Activated naive CD8-positive, alpha-beta T cell treated with anti-CD3 and anti-CD28 coated beads, Interleukin-2, amount 50 U/mL, for 24 hours (primary cell): ENCODE measurements around the gene MFRP.

Experiments
- ATAC-seq: fragments of 150-1000 bp; cut with Tn5 transposase; one replicate; pipeline ENCODE4 v1.10.0; 2021
- DNase-seq: peaks from one replicate; pipeline ENCODE4 v3.0.0; 2021
- H3K27ac Mint-ChIP-seq: one replicate; pipeline ENCODE4 v1.8.0; 2021; ENCODE audit warnings: mild to moderate bottlenecking, mixed read lengths
- H3K27me3 Mint-ChIP-seq: one replicate; pipeline ENCODE4 v1.8.0; 2021; ENCODE audit warnings: mixed read lengths
- H3K36me3 Mint-ChIP-seq: one replicate; pipeline ENCODE4 v1.8.0; 2021; ENCODE audit warnings: low read depth, mixed read lengths
- H3K4me1 Mint-ChIP-seq: one replicate; pipeline ENCODE4 v1.8.0; 2021; ENCODE audit warnings: mixed read lengths
- H3K4me3 Mint-ChIP-seq: one replicate; pipeline ENCODE4 v1.8.0; 2021; ENCODE audit warnings: mild to moderate bottlenecking, moderate library complexity, mixed read lengths
- H3K9me3 Mint-ChIP-seq: one replicate; pipeline ENCODE4 v1.8.0; 2021; ENCODE audit warnings: mixed read lengths

MFRP gene

DNA sequence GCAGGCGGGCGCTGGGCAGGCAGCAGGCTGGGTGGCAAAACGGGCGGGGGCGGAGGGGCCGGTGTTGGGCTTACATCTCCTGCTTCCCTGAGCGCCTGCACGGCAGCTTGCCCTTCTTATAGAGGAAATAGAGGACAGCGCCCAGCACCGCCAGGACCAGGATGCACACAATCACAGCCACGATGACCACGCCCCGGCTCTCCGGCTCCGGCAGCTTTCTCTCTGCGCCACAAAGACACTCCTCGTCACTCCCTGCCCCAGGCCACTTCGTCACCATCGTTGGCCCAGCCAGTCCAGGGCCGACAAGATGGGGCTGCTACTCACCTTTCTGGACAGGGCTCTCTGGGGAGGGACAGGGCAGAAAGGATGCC lies 35.8 kb downstream of the MFRP start:
- H3K27ac Mint-ChIP-seq, result no peak overlapping the region
- peaks cover 24% of the 10 kb centered on the region for H3K4me1 Mint-ChIP-seq
- H3K27me3 Mint-ChIP-seq, result no peaks in the 10 kb centered on the region
- no peaks in the 10 kb centered on the region for H3K9me3 Mint-ChIP-seq
- H3K4me3 Mint-ChIP-seq, result no peak overlapping the region
- no peak for DNase-seq
- H3K36me3 Mint-ChIP-seq, result peaks cover 5% of the 10 kb centered on the region
- ATAC-seq, result no peak

GRCh38 chr11:119309953-119310681 lies 36.4 kb downstream of the MFRP start:
- Mint-ChIP-seq H3K9me3 (no peaks in the 10 kb centered on the region), H3K27me3 (no peaks in the 10 kb centered on the region), H3K27ac (no peak overlapping the region), H3K4me3 (no peak overlapping the region), H3K36me3 (peaks cover 8% of the 10 kb centered on the region), H3K4me1 (peaks cover 24% of the 10 kb centered on the region)
- DNase-seq, result no peak
- ATAC-seq, result no peak

- DNase-seq (no peak), ATAC-seq (no peak)
- Mint-ChIP-seq H3K27ac (no peak overlapping the region), H3K4me3 (no peak overlapping the region), H3K27me3 (no peaks in the 10 kb centered on the region), H3K9me3 (no peaks in the 10 kb centered on the region), H3K4me1 (peaks cover 29% of the 10 kb centered on the region), H3K36me3 (peaks cover 9% of the 10 kb centered on the region)
These were observed 37.1 kb downstream of the MFRP start for GRCh38 chr11:119309411-119309810.

DNA sequence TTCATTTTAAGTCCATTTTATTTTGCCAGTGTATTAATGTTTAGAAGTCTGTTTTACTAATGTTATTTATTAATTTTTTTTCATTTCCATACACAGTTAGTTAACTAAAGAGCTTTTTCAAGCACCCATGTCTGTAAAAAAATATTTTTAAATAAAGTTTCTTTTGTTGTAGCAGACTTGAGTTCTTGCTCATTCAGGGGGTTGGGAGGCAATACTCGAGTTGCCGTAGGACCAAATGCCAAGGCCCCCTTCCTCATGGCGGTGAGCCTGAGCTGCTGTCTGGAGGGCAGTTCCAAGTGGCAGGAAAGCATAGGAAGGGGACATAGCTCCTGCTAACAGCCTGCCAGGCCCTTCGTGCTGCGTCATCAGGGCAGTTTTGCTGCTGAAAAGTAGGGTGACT lies 38.5 kb downstream of the MFRP start:
- ATAC-seq (no peak), DNase-seq (no peak)
- Mint-ChIP-seq H3K4me1 (peaks cover 29% of the 10 kb centered on the region), H3K36me3 (peaks cover 23% of the 10 kb centered on the region), H3K27me3 (no peaks in the 10 kb centered on the region), H3K4me3 (no peak overlapping the region), H3K9me3 (no peaks in the 10 kb centered on the region), H3K27ac (no peak overlapping the region)

DNA sequence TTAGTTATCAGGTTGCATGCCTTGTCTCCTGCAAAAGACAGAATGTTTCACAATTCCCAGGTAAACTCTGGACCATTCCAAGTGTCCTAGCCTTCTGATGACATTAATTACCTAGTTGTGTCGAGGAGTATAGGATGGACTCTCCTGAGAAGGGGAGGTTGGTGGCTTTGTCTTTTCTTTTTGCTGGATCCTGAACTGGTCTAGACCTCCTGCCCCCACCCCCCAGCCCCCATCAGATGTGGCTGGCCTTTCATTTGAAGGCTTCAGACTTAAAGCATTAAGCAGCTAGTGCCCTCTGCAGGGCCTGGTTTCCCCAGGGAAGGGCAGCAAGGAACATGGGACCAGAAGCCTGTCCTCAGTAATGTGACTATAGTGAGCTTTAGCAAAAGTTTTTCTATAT lies 39.3 kb downstream of the MFRP start:
- Mint-ChIP-seq H3K4me3 (no peak overlapping the region), H3K27ac (peak overlapping the region; percentile 97), H3K9me3 (no peaks in the 10 kb centered on the region), H3K27me3 (no peaks in the 10 kb centered on the region), H3K4me1 (peaks cover 29% of the 10 kb centered on the region), H3K36me3 (peaks cover 23% of the 10 kb centered on the region)
- ATAC-seq, result no peak
- DNase-seq, result no peak

DNA sequence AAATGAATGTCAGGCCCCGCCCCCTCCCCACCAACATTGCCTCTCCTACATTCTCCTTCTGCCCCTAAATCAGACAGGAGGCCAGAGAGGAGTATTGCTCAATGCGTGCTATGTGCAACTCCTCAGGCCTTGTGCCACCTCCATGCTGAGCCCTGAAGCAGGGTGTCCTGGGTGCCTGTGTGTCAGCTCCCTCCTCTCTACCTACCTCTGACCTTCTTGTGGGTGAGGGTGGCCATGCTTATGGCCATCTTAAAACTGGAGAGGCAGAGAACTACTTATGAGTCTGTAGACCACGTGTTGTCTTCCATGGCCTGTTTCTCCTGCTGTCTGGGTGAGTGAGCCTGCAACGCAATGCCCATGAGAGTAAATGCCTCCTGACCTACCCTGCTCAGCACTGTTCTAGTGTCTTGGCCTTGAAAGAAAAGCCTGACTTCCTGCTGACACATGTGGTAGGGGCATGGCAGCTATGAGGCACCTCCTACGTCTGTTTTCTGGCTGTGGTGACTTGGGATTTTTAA lies 40.1 kb downstream of the MFRP start:
- Mint-ChIP-seq H3K4me1 (peaks cover 29% of the 10 kb centered on the region), H3K27me3 (no peaks in the 10 kb centered on the region), H3K36me3 (peaks cover 28% of the 10 kb centered on the region), H3K27ac (peak overlapping the region; percentile 97), H3K9me3 (no peaks in the 10 kb centered on the region), H3K4me3 (peak overlapping the region; percentile 57)
- ATAC-seq (peak; percentile 89), DNase-seq (peak; percentile 33)

- DNase-seq (no peak), ATAC-seq (peak; percentile 31)
- Mint-ChIP-seq H3K4me3 (peak overlapping the region; percentile 57), H3K9me3 (no peaks in the 10 kb centered on the region), H3K36me3 (peaks cover 32% of the 10 kb centered on the region), H3K27me3 (no peaks in the 10 kb centered on the region), H3K4me1 (peaks cover 29% of the 10 kb centered on the region), H3K27ac (peak overlapping the region; percentile 97)
These were observed 40.7 kb downstream of the MFRP start for GRCh38 chr11:119305556-119306372.

DNA sequence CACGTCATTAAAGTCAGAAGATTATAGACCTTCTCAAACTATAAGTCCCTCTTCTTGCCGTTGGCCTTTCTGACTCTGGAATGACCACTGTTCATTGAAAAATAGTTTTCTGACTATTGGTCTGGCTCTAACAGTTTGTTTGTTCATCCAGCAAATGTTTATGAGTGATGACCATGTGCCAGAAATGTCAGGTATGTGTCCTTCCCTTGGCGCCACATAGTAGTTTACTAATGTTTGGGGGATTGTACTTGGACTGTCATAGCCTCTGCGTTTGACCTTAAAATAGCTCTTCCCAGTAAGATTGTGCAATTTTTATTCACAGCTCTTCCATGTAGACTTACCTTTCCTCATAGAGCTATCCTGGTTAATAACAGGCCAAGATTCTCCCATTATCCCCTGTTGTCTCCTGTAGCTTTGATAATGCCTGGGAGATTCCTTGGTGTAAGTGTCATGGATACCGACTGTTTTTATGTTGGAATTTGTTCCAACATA lies 43.2 kb downstream of the MFRP start:
- ATAC-seq (no peak), DNase-seq (no peak)
- peaks cover 41% of the 10 kb centered on the region for H3K36me3 Mint-ChIP-seq
- no peaks in the 10 kb centered on the region for H3K9me3 Mint-ChIP-seq
- peaks cover 29% of the 10 kb centered on the region for H3K4me1 Mint-ChIP-seq
- H3K4me3 Mint-ChIP-seq, result no peak overlapping the region
- H3K27me3 Mint-ChIP-seq, result no peaks in the 10 kb centered on the region
- H3K27ac Mint-ChIP-seq, result no peak overlapping the region

DNA sequence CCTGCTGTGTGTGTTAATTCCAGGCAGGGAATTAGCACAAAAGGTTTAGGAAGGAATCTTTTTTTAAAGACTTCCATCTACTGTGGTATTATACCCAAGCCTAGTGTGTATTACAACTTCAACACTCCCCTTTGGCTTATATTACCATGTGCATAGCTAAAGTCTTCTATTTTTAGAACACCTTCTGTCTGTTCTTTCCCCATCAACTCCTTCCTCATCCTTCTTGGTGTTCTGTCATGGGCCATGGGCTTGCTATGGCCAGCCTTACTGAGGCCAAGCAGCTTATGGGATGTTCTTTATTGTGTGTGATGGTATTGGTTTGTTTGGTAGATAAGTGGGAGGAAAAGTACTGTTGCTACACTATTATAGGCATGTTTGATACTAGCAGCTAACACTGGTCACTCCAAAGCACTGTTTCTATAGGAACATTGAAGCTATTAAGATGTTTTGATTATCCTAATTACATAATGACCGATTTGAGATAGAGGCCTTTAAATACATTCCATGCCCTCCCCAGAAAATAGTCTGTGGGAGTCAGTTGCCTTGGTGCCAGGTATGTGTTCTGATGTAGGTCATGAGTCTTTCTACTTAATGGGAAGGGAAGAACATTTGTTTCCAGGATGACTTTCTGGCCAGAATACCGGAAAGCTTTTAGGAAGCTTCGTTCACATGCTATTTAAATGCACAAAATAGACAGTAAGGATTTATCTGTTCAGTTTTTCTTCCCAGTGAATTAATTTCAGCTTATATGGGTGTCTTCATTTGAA lies 46.1 kb downstream of the MFRP start:
- DNase-seq (no peak), ATAC-seq (no peak)
- H3K36me3 Mint-ChIP-seq, result peaks cover 46% of the 10 kb centered on the region
- H3K4me1 Mint-ChIP-seq, result peaks cover 7% of the 10 kb centered on the region
- no peaks in the 10 kb centered on the region for H3K27me3 Mint-ChIP-seq
- no peak overlapping the region for H3K4me3 Mint-ChIP-seq
- no peak overlapping the region for H3K27ac Mint-ChIP-seq
- no peaks in the 10 kb centered on the region for H3K9me3 Mint-ChIP-seq

GRCh38 chr11:119299416-119299815 lies 47.1 kb downstream of the MFRP start:
- ATAC-seq, result no peak
- Mint-ChIP-seq H3K27me3 (no peaks in the 10 kb centered on the region), H3K36me3 (peaks cover 43% of the 10 kb centered on the region), H3K4me1 (no peaks in the 10 kb centered on the region), H3K27ac (no peak overlapping the region), H3K4me3 (no peak overlapping the region), H3K9me3 (no peaks in the 10 kb centered on the region)
- DNase-seq, result no peak

- H3K4me3 Mint-ChIP-seq, result no peak overlapping the region
- no peaks in the 10 kb centered on the region for H3K27me3 Mint-ChIP-seq
- H3K36me3 Mint-ChIP-seq, result peaks cover 36% of the 10 kb centered on the region
- H3K9me3 Mint-ChIP-seq, result no peaks in the 10 kb centered on the region
- no peaks in the 10 kb centered on the region for H3K4me1 Mint-ChIP-seq
- no peak for DNase-seq
- no peak overlapping the region for H3K27ac Mint-ChIP-seq
- no peak for ATAC-seq
These were observed 47.8 kb downstream of the MFRP start for GRCh38 chr11:119298726-119299125.

DNA sequence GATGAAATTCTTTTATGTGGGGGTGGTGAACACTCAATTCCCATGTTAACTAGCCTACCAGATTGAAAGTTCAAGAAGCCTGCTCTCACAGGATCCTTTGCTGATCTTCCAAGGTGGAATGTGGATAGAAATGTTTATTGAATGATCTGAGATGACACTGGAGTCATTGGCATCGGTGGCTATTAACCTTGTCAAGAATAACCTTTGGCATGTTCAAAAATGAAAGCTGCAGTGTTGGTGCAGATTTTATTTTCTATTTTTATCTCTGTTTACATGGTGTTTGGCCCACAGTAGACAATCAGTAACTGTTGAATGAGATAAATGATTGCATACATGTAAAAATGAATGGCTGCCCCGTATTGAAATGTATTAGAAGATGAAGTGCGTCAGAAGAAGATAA lies 48.6 kb downstream of the MFRP start:
- ATAC-seq, result no peak
- no peak for DNase-seq
- no peaks in the 10 kb centered on the region for H3K9me3 Mint-ChIP-seq
- H3K4me3 Mint-ChIP-seq, result no peak overlapping the region
- H3K36me3 Mint-ChIP-seq, result peaks cover 31% of the 10 kb centered on the region
- H3K4me1 Mint-ChIP-seq, result no peaks in the 10 kb centered on the region
- no peaks in the 10 kb centered on the region for H3K27me3 Mint-ChIP-seq
- no peak overlapping the region for H3K27ac Mint-ChIP-seq

DNA sequence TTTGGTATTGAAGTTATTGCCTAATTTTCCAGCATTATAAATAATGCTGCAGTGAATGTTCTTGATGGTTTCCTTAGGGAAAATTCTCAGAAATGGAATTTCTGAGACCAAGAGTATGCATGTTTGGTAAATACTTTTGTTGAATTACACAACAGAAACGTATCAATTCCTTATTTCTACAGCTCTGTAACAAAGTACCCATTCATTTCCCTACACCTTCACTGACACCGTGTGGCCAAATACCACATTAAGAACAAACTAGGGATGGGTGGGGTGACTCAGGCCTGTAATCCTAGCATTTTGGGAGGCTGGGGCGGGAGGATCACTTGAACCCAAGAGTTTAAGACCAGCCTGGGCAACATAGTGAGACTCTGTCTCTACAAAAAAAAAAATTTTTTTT lies 51.3 kb downstream of the MFRP start:
- Mint-ChIP-seq H3K27me3 (no peaks in the 10 kb centered on the region), H3K4me1 (no peaks in the 10 kb centered on the region), H3K4me3 (no peak overlapping the region), H3K36me3 (peaks cover 26% of the 10 kb centered on the region), H3K9me3 (no peaks in the 10 kb centered on the region), H3K27ac (no peak overlapping the region)
- ATAC-seq (no peak), DNase-seq (no peak)

- H3K27ac Mint-ChIP-seq, result no peak overlapping the region
- DNase-seq, result no peak
- peaks cover 23% of the 10 kb centered on the region for H3K36me3 Mint-ChIP-seq
- H3K9me3 Mint-ChIP-seq, result no peaks in the 10 kb centered on the region
- no peak overlapping the region for H3K4me3 Mint-ChIP-seq
- no peaks in the 10 kb centered on the region for H3K4me1 Mint-ChIP-seq
- no peaks in the 10 kb centered on the region for H3K27me3 Mint-ChIP-seq
- no peak for ATAC-seq
These were observed 53.0 kb downstream of the MFRP start for GRCh38 chr11:119293461-119293860.
